HL-60 (cell line): ENCODE data around the gene ENPP3.

ENCODE experiments used
- DNase-seq, 2 experiments: peaks; one replicate each; pipeline ENCODE4 v3.0.0-alpha.2; 2010 to 2020; ENCODE audit warnings: low read depth in 1 of 2, low spot score in 1 of 2
- H3K27ac ChIP-seq: fragments of 250-450 bp; sonication (Bioruptor Pico); replicated peaks from 2 replicates; pipeline ENCODE4 v1.5.1; 2020; ENCODE audit warnings: mild to moderate bottlenecking, moderate library complexity
- H3K27me3 ChIP-seq: fragments of 250-450 bp; sonication (Bioruptor Pico); 2 replicates; pipeline ENCODE4 v1.5.1; 2021; ENCODE audit warnings: mild to moderate bottlenecking, moderate library complexity; ENCODE audit not compliant: insufficient read depth, poor library complexity, severe bottlenecking
- H3K4me3 ChIP-seq: replicated peaks from 2 replicates; pipeline ENCODE4 v1.5.1; 2011; ENCODE audit warnings: mild to moderate bottlenecking, control low read depth, low read length; ENCODE audit not compliant: insufficient read depth
- GABPA ChIP-seq: IDR thresholded peaks from 2 replicates; pipeline ENCODE4 v1.6.1; 2012; ENCODE audit warnings: low read depth
- POLR2AphosphoS5 ChIP-seq: IDR thresholded peaks from 2 replicates; pipeline ENCODE4 v1.6.1; 2012; ENCODE audit warnings: low read depth
- SPI1 ChIP-seq: IDR thresholded peaks from 2 replicates; pipeline ENCODE4 v1.6.1; 2012; ENCODE audit warnings: low read depth, mild to moderate bottlenecking, borderline replicate concordance
- TF ChIP-seq, protein P1 (sequence below): IDR thresholded peaks from 2 replicates; pipeline ENCODE4 v1.6.1; 2012; ENCODE audit warnings: low read depth; ENCODE audit not compliant: insufficient replicate concordance
- TF ChIP-seq, protein P2 (sequence below): IDR thresholded peaks from one replicate; pipeline ENCODE4 v1.5.1; 2011; ENCODE audit warnings: low read length, control low read depth, inconsistent platforms; ENCODE audit not compliant: insufficient read depth

ENPP3 gene

DNA sequence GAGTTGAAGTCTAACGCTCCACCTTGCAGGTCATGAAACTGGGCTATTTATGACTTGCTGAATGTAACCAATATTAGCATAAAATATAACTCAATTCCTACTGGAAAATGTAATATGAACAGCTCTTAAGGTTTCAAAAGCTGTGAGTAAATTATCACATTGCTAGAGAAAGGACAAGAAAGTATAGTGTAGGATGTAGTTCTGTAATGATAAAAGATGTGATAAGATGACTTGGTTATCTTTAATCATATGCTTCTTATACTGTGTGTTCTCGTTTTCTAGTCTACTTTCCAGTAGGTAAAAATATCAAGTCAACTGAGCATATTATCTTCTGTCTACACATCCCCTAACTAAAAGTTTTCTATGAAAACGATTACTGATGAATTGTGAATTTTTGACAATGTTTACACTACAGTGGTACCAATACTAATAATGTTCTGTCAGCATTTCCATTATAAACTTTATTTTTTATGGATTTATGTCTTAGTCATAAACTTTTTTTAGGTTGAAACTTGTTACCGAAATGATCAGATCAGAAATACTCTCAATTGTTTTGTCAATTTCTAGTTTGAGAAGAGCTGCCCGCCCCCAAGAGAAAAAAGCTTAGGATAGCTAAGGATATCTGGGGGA lies 23.7 kb upstream of the ENPP3 start:
- no peak overlapping the region for H3K27ac ChIP-seq
- TF ChIP-seq, protein P1, sequence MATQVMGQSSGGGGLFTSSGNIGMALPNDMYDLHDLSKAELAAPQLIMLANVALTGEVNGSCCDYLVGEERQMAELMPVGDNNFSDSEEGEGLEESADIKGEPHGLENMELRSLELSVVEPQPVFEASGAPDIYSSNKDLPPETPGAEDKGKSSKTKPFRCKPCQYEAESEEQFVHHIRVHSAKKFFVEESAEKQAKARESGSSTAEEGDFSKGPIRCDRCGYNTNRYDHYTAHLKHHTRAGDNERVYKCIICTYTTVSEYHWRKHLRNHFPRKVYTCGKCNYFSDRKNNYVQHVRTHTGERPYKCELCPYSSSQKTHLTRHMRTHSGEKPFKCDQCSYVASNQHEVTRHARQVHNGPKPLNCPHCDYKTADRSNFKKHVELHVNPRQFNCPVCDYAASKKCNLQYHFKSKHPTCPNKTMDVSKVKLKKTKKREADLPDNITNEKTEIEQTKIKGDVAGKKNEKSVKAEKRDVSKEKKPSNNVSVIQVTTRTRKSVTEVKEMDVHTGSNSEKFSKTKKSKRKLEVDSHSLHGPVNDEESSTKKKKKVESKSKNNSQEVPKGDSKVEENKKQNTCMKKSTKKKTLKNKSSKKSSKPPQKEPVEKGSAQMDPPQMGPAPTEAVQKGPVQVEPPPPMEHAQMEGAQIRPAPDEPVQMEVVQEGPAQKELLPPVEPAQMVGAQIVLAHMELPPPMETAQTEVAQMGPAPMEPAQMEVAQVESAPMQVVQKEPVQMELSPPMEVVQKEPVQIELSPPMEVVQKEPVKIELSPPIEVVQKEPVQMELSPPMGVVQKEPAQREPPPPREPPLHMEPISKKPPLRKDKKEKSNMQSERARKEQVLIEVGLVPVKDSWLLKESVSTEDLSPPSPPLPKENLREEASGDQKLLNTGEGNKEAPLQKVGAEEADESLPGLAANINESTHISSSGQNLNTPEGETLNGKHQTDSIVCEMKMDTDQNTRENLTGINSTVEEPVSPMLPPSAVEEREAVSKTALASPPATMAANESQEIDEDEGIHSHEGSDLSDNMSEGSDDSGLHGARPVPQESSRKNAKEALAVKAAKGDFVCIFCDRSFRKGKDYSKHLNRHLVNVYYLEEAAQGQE = no peak
- TF ChIP-seq GABPA = no peak
- TF ChIP-seq, protein P2, sequence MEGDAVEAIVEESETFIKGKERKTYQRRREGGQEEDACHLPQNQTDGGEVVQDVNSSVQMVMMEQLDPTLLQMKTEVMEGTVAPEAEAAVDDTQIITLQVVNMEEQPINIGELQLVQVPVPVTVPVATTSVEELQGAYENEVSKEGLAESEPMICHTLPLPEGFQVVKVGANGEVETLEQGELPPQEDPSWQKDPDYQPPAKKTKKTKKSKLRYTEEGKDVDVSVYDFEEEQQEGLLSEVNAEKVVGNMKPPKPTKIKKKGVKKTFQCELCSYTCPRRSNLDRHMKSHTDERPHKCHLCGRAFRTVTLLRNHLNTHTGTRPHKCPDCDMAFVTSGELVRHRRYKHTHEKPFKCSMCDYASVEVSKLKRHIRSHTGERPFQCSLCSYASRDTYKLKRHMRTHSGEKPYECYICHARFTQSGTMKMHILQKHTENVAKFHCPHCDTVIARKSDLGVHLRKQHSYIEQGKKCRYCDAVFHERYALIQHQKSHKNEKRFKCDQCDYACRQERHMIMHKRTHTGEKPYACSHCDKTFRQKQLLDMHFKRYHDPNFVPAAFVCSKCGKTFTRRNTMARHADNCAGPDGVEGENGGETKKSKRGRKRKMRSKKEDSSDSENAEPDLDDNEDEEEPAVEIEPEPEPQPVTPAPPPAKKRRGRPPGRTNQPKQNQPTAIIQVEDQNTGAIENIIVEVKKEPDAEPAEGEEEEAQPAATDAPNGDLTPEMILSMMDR = no peak
- no peak for TF ChIP-seq POLR2AphosphoS5
- no peak for TF ChIP-seq SPI1
- no peak for DNase-seq
- no peaks in the 10 kb centered on the region for H3K27me3 ChIP-seq
- no peak overlapping the region for H3K4me3 ChIP-seq

DNA sequence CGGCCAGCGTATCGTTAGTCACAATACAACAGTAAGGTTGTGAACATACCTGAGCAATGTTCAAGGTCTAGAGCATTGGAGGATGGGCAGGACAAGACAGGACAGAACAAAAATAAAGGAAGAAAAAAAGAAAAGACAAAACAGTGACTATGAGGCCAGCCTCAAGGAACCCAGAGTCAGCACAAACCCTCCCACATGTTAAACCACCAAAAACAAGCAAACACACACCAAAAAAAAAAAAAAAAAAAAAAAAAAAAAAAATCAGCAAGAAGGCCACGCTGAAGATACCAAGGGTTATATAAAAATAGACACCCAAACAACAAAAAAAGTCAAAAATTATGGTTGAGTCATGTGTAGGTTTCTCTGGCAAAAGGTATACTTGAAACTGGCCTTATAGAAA lies 21.8 kb upstream of the ENPP3 start:
- TF ChIP-seq GABPA (no peak), POLR2AphosphoS5 (no peak)
- TF ChIP-seq, protein P1 = no peak
- Histone ChIP-seq H3K27me3 (no peaks in the 10 kb centered on the region), H3K4me3 (no peak overlapping the region), H3K27ac (no peak overlapping the region)
- no peak for DNase-seq

DNA sequence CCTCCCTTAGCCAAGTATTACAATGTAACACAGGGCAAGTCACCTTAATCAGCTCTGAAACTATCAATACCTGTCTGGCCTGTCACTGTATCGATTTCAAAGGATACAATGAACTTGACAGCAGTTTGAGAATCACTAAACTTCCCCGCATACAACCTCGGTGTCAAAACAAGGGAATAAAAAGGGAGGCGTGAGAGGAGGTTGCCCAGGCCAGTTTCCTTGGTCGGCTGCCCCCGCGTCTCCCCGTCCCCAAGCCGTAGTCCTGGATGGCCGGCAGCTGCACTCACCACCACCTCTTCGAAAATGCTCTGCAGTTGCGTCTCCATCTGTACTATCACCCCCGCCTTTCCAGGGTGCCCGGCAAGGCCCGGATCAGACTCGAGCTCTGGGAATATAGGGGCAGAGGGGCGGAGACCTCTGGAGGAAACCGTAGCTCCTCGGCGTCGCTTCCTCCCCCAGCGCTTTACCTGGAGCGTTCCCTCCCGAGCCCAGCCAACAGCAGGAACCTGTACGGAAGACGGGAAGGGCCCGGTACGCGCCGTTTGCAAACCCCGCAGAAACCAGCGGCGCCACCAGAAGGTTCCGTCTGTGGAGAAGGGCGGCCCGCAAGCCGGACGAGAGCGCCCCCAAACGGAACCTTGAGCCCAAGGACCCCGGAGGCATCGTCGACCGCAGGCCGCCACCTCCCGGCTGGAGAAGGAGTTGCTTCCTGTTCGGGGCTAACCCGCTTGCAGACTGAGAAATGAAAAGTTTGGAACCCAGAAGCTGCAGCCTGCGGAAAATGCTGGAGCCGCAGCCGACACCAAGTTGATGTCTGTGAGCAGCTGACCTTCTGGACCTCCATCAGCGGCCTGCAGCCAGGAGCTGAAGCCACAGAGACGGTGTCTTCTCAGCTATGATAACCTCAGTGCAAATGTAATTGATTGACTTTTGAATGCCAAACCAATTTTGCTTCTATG lies 9.1 kb upstream of the ENPP3 start, which contains the start of gene MED23:
TSS of gene MED23 (minus strand) at position 519 of the 959 bp plus-strand sequence. CDS start at position 326, 193 bp downstream.
- peak; percentile 84 to 95 for DNase-seq
- TF ChIP-seq POLR2AphosphoS5 (peak; percentile 89), GABPA (peak; percentile 100), SPI1 (peak; percentile 63; the same call in 1 of the 2 replicates)
- TF ChIP-seq, protein P2 = peak; percentile 98
- TF ChIP-seq, protein P1 = peak; percentile 36
- H3K27ac ChIP-seq = peak within 1 kb of the TSS; percentile 72
- H3K4me3 ChIP-seq = peak within 1 kb of the TSS; percentile 96
- no peaks in the 10 kb centered on the region for H3K27me3 ChIP-seq
